Esophagus muscularis mucosa (tissue), 4 donors: Measurements from ENCODE around the gene DISP3. TPM values are rescaled to one million over a fixed set of nuclear protein-coding genes. Genes with fewer than 3 reads are reported as not detected.

Experiments
- DNase-seq: peaks from one replicate; pipeline ENCODE4 v3.0.0-alpha.2; 2017; ENCODE audit errors: extremely low spot score
- H3K27ac ChIP-seq, 4 donors: fragments of 200-600 bp; sonication (generic); replicated peaks in 1 of 4; 1 replicate in 3 of 4; 2 replicates in 1 of 4; pipeline ENCODE4 v1.5.1; 2016 to 2019; ENCODE audit warnings: mild to moderate bottlenecking in 1 of 4
- H3K27me3 ChIP-seq, 4 donors: fragments of 200-600 bp; sonication (generic); one replicate each; pipeline versions ENCODE4 v1.5.1 to v1.6.0; 2016 to 2019
- H3K36me3 ChIP-seq, 4 donors: fragments of 200-600 bp; sonication (generic); one replicate each; pipeline ENCODE4 v1.5.1; 2016 to 2019
- H3K4me1 ChIP-seq, 4 donors: fragments of 200-600 bp; sonication (generic); one replicate each; pipeline ENCODE4 v1.5.1; 2016 to 2019
- H3K4me3 ChIP-seq, 4 donors: fragments of 200-600 bp; sonication (generic); 1 replicate in 2 of 4; 2 replicates in 2 of 4; pipeline ENCODE4 v1.5.1; 2016 to 2019; ENCODE audit warnings: mild to moderate bottlenecking in 4 of 4, moderate library complexity in 1 of 4
- H3K9me3 ChIP-seq, 4 donors: fragments of 200-600 bp; sonication (generic); 1 replicate in 3 of 4; 2 replicates in 1 of 4; pipeline ENCODE4 v1.5.1; 2016 to 2019
- CTCF ChIP-seq, 3 experiments: fragments of 200-600 bp in 2 of 3; fragments of 450-650 bp in 1 of 3; sonication (generic) in 2 of 3; IDR thresholded peaks; one replicate each; pipeline ENCODE4 v1.5.1; 2017 to 2019; ENCODE audit warnings: antibody characterized with exemption in 3 of 3, mild to moderate bottlenecking in 2 of 3, moderate library complexity in 1 of 3
- EP300 ChIP-seq: sonication (generic); formaldehyde crosslinking; IDR thresholded peaks from one replicate; pipeline ENCODE4 v1.6.1; 2017; ENCODE audit warnings: antibody characterized with exemption
- POLR2A ChIP-seq: fragments of 450-650 bp; IDR thresholded peaks from one replicate; pipeline ENCODE4 v1.6.1; 2017; ENCODE audit warnings: antibody characterized with exemption, moderate library complexity, mild to moderate bottlenecking, low read depth
- POLR2AphosphoS5 ChIP-seq, 2 donors: sonication (generic); formaldehyde crosslinking; IDR thresholded peaks; one replicate each; pipeline ENCODE4 v1.6.1; 2017; ENCODE audit warnings: antibody characterized with exemption in 2 of 2
- WGBS: methylation state at CpG from one replicate; pipeline ENCODE4 v1.1.5; 2018; 5-methylcytosine and 5-hydroxymethylcytosine counted together
- intact Hi-C: fragments of 100-400 bp; cut with DNase I; formaldehyde crosslinking; loops from one replicate; pipeline ENCODE4 v1.15.1; 2023
- total RNA-seq, 4 donors: library from RNA; depleted of rRNA; stranded (reverse); fragments of >200 nt; gene quantifications; one replicate each; pipeline versions ENCODE4 v1.1.0 to v1.2.1, GENCODE V29; 2016

Gene DISP3, protein sequence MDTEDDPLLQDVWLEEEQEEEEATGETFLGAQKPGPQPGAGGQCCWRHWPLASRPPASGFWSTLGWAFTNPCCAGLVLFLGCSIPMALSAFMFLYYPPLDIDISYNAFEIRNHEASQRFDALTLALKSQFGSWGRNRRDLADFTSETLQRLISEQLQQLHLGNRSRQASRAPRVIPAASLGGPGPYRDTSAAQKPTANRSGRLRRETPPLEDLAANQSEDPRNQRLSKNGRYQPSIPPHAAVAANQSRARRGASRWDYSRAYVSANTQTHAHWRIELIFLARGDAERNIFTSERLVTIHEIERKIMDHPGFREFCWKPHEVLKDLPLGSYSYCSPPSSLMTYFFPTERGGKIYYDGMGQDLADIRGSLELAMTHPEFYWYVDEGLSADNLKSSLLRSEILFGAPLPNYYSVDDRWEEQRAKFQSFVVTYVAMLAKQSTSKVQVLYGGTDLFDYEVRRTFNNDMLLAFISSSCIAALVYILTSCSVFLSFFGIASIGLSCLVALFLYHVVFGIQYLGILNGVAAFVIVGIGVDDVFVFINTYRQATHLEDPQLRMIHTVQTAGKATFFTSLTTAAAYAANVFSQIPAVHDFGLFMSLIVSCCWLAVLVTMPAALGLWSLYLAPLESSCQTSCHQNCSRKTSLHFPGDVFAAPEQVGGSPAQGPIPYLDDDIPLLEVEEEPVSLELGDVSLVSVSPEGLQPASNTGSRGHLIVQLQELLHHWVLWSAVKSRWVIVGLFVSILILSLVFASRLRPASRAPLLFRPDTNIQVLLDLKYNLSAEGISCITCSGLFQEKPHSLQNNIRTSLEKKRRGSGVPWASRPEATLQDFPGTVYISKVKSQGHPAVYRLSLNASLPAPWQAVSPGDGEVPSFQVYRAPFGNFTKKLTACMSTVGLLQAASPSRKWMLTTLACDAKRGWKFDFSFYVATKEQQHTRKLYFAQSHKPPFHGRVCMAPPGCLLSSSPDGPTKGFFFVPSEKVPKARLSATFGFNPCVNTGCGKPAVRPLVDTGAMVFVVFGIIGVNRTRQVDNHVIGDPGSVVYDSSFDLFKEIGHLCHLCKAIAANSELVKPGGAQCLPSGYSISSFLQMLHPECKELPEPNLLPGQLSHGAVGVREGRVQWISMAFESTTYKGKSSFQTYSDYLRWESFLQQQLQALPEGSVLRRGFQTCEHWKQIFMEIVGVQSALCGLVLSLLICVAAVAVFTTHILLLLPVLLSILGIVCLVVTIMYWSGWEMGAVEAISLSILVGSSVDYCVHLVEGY (N-terminal part only)
- total RNA-seq, result not detected

- Histone ChIP-seq H3K9me3 (no peaks in the 10 kb centered on the region), H3K36me3 (no peaks in the 10 kb centered on the region), H3K27me3 (peaks cover 0 to 99% (median 45%) of the 10 kb centered on the region in 4 donors), H3K27ac (no peak within 1 kb of the TSS), H3K4me1 (peaks cover 16 to 24% (median 20%) of the 10 kb centered on the region in 4 donors), H3K4me3 (peak within 1 kb of the TSS; percentile 49 to 59 (median 52))
- WGBS, result 0% methylated on average over 7 of the region's 96 CpGs
- TF ChIP-seq CTCF (IDR thresholded peaks at IDR 0.05) (peak in 2 of 3 experiments; percentile 29 to 36), EP300 (no peak), POLR2AphosphoS5 (IDR thresholded peaks at IDR 0.05) (no peak), POLR2A (no peak)
- DNase-seq, result no peak
- intact Hi-C loops, result no loop called here
Observed at GRCh38 chr1:11478571-11479374, at the start of gene DISP3. TSS of gene DISP3 (plus strand) at chr1:11479155. CDS start at chr1:11500993, 21,838 bp downstream.

GRCh38 chr1:11429226-11429625, 49.7 kb upstream of the DISP3 start:
- no peak for TF ChIP-seq POLR2AphosphoS5 (IDR thresholded peaks at IDR 0.05)
- TF ChIP-seq POLR2A, result no peak
- no peak for TF ChIP-seq EP300
- no peak for TF ChIP-seq CTCF (IDR thresholded peaks at IDR 0.05)
- no peak overlapping the region for H3K4me3 ChIP-seq
- H3K27me3 ChIP-seq, result peaks cover 0 to 32% (median 0%) of the 10 kb centered on the region in 4 donors
- intact Hi-C loops, result no loop called here
- H3K4me1 ChIP-seq, result no peaks in the 10 kb centered on the region
- 75% methylated on average over 5 of the region's 6 CpGs for WGBS
- no peak for DNase-seq
- no peak overlapping the region for H3K27ac ChIP-seq
- no peaks in the 10 kb centered on the region for H3K36me3 ChIP-seq
- H3K9me3 ChIP-seq, result no peaks in the 10 kb centered on the region

DNA sequence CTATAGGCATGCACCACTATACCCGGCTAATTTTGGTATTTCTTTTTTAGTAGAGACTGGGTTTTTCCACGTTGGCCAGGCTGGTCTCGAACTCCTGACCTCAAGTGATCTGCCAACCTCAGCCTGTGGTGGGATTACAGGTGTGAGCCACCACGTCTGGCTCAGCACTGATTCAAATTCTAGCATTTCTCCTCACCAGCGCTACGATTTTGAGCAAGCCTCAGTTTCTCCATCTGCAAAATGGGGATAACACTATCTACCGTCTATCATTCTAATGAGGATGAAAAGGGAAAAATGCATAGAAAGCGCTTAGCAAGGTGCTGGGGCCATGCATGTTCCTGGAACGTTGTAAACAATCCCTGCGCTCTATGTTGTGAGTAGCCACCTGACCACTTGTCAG, 49.0 kb upstream of the DISP3 start:
- peaks cover 0 to 39% (median 0%) of the 10 kb centered on the region in 4 donors for H3K27me3 ChIP-seq
- no peak overlapping the region for H3K4me3 ChIP-seq
- H3K27ac ChIP-seq, result no peak overlapping the region
- no peak for TF ChIP-seq CTCF (IDR thresholded peaks at IDR 0.05)
- no peak for TF ChIP-seq POLR2A
- TF ChIP-seq POLR2AphosphoS5 (IDR thresholded peaks at IDR 0.05), result no peak
- no peak for TF ChIP-seq EP300
- intact Hi-C loops, result no loop called here
- H3K4me1 ChIP-seq, result no peaks in the 10 kb centered on the region
- WGBS, result 86% methylated on average over 10 of the region's 10 CpGs
- DNase-seq, result no peak
- no peaks in the 10 kb centered on the region for H3K36me3 ChIP-seq
- H3K9me3 ChIP-seq, result no peaks in the 10 kb centered on the region

DNA sequence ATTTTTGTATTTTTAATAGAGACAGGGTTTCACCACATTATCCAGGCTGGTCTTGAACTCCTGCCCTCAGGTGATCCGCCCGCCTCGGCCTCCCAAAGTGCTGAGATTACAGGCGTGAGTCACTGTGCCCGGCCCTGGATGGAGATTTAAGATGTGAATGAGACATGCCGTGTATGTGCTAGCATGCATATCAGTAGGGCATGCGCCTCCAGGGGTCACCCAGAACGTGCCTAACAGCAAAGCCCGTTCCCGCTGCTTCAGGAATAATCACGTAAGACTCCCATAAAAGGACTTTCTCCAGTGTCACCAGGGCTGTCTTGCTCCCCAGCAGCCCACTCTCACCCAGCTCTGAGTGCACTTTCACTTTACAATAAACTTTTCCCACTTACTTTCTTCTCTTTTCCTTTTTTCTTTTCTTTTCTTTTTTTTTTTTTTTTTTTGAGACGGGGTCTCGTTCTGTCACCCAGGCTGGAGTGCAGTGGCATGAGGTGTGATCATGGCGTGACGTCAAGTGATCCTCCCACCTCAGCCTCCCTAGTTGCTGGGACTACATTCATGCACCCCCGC, 46.9 kb upstream of the DISP3 start:
- Histone ChIP-seq H3K27ac (no peak overlapping the region), H3K4me3 (no peak overlapping the region), H3K9me3 (no peaks in the 10 kb centered on the region), H3K4me1 (no peaks in the 10 kb centered on the region), H3K27me3 (peaks cover 0 to 43% (median 0%) of the 10 kb centered on the region in 4 donors), H3K36me3 (no peaks in the 10 kb centered on the region)
- no peak for DNase-seq
- TF ChIP-seq EP300, result no peak
- no peak for TF ChIP-seq CTCF (IDR thresholded peaks at IDR 0.05)
- intact Hi-C loops, result no loop called here
- WGBS, result 79% methylated on average over 16 of the region's 16 CpGs
